OCI-LY3 (cell line): ENCODE data around the gene GAL3ST1.

ENCODE experiments used
- H2AFZ ChIP-seq: fragments of 200-600, 300-600 bp; shearing (Covaris generic); 2 replicates; pipeline ENCODE4 v1.6.0; 2014; ENCODE audit warnings: antibody characterized with exemption, low read depth, low read length
- H3K27ac ChIP-seq: fragments of 200-600, 300-600 bp; sonication (generic); 2 replicates; pipeline ENCODE4 v1.5.1; 2014; ENCODE audit warnings: mild to moderate bottlenecking, low read length, moderate library complexity, mixed read lengths
- H3K27me3 ChIP-seq: fragments of 200-600, 300-600 bp; sonication (generic); 2 replicates; pipeline ENCODE4 v1.6.1; 2014; ENCODE audit warnings: low read depth, low read length, mixed read lengths
- H3K36me3 ChIP-seq: fragments of 200-600, 300-600 bp; sonication (generic); replicated peaks from 2 replicates; pipeline ENCODE3; 2014; ENCODE audit warnings: low read depth, low read length, mixed read lengths
- H3K4me1 ChIP-seq: fragments of 300-600, 200-600 bp; sonication (generic); 2 replicates; pipeline ENCODE4 v1.6.1; 2014; ENCODE audit warnings: low read length, mixed read lengths
- H3K4me2 ChIP-seq: fragments of 200-600, 300-600 bp; sonication (generic); 2 replicates; pipeline ENCODE4 v1.6.1; 2014; ENCODE audit warnings: low read length, mixed read lengths
- H3K4me3 ChIP-seq: fragments of 300-600, 200-600 bp; sonication (generic); 2 replicates; pipeline ENCODE4 v1.5.1; 2014; ENCODE audit warnings: antibody characterized with exemption, mild to moderate bottlenecking, low read length, moderate library complexity
- H3K79me2 ChIP-seq: fragments of 300-600, 200-600 bp; shearing (Covaris generic); 2 replicates; pipeline ENCODE4 v1.6.1; 2014; ENCODE audit warnings: mild to moderate bottlenecking, low read length, mixed read lengths
- H3K9ac ChIP-seq: fragments of 300-600, 200-600 bp; shearing (Covaris generic); 2 replicates; pipeline ENCODE4 v1.6.0; 2014; ENCODE audit warnings: mild to moderate bottlenecking, low read length, moderate library complexity
- H3K9me3 ChIP-seq: fragments of 200-600, 300-600 bp; shearing (Covaris generic); 2 replicates; pipeline ENCODE4 v1.6.1; 2014; ENCODE audit warnings: low read length, mixed read lengths; ENCODE audit not compliant: insufficient read depth
- H4K20me1 ChIP-seq: fragments of 200-600, 300-600 bp; sonication (generic); 2 replicates; pipeline ENCODE4 v1.6.1; 2016; ENCODE audit warnings: low read length, mixed read lengths; ENCODE audit not compliant: insufficient read depth
- EZH2phosphoT487 ChIP-seq: fragments of 200-600 bp; shearing (Covaris generic); IDR thresholded peaks from 2 replicates; pipeline ENCODE4 v1.6.1; 2018; ENCODE audit warnings: antibody characterized with exemption, mixed run types, low read depth
- TF ChIP-seq, protein P1 (sequence below): fragments of 200-600, 300-600 bp; sonication (generic); IDR thresholded peaks from 2 replicates; pipeline ENCODE4 v1.5.1; 2014; ENCODE audit warnings: antibody characterized with exemption, low read length, low read depth

The GAL3ST1 gene

DNA sequence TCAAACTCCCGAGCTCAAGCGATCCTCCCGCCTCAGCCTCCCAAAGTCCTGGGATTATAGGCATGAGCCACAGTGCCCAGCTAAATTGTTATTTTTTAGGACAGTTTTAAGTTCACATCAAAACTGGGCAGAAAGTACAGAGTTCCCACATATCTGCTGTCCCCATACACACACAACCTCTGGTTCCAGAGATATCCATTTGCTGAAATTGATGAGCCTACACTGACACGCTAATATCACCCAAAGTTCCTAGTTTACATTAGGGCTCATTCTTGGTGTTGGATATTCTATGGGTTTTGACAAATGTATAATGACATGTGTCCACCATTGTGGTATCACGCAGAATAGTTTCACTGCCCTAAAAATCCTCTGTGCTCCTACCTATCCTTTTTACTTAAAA lies 66.2 kb downstream of the GAL3ST1 start:
- H3K9ac ChIP-seq = no peak overlapping the region
- no peaks in the 10 kb centered on the region for H3K36me3 ChIP-seq

DNA sequence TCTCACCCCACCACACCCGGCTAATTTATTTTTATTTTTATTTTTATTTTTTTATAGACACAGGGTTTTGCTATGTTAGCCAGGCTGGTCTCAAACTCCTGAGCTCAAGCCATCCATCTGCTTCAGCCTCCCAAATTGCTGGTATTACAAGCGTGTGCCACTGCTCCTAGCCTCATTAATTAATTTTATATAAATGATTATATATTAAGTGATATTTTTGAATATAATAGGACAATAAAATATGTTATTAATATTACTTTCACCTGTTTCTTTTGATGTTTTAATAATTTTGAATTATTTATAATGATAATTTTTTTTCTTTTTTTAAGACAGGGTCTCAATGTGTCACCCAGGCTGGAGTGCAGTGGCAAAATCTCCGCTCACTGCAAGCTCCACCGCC lies 66.8 kb downstream of the GAL3ST1 start:
- no peaks in the 10 kb centered on the region for H3K4me1 ChIP-seq
- H3K79me2 ChIP-seq = no peaks in the 10 kb centered on the region
- H3K27me3 ChIP-seq = 0 out of 2 replicates have a peak, but pooled peaks cover 4% of the 10 kb centered on the region
- H3K27ac ChIP-seq = no peak overlapping the region
- no peak overlapping the region for H2AFZ ChIP-seq
- H3K4me2 ChIP-seq = no peak overlapping the region
- H3K9ac ChIP-seq = no peak overlapping the region
- no peaks in the 10 kb centered on the region for H4K20me1 ChIP-seq
- TF ChIP-seq, protein P1, sequence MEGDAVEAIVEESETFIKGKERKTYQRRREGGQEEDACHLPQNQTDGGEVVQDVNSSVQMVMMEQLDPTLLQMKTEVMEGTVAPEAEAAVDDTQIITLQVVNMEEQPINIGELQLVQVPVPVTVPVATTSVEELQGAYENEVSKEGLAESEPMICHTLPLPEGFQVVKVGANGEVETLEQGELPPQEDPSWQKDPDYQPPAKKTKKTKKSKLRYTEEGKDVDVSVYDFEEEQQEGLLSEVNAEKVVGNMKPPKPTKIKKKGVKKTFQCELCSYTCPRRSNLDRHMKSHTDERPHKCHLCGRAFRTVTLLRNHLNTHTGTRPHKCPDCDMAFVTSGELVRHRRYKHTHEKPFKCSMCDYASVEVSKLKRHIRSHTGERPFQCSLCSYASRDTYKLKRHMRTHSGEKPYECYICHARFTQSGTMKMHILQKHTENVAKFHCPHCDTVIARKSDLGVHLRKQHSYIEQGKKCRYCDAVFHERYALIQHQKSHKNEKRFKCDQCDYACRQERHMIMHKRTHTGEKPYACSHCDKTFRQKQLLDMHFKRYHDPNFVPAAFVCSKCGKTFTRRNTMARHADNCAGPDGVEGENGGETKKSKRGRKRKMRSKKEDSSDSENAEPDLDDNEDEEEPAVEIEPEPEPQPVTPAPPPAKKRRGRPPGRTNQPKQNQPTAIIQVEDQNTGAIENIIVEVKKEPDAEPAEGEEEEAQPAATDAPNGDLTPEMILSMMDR = no peak
- no peak for TF ChIP-seq EZH2phosphoT487
- H3K4me3 ChIP-seq = no peak overlapping the region
- H3K9me3 ChIP-seq = no peaks in the 10 kb centered on the region
- H3K36me3 ChIP-seq = no peaks in the 10 kb centered on the region

More for the DNA sequence above, 66.2 kb downstream of the GAL3ST1 start:
- no peaks in the 10 kb centered on the region for H4K20me1 ChIP-seq
- H3K4me2 ChIP-seq = no peak overlapping the region
- no peak overlapping the region for H3K4me3 ChIP-seq
- TF ChIP-seq, protein P1 = no peak
- TF ChIP-seq EZH2phosphoT487 = no peak
- no peaks in the 10 kb centered on the region for H3K27me3 ChIP-seq
- no peaks in the 10 kb centered on the region for H3K9me3 ChIP-seq
- no peak overlapping the region for H3K27ac ChIP-seq
- H3K4me1 ChIP-seq = no peaks in the 10 kb centered on the region
- H3K79me2 ChIP-seq = no peaks in the 10 kb centered on the region
- H2AFZ ChIP-seq = no peak overlapping the region

DNA sequence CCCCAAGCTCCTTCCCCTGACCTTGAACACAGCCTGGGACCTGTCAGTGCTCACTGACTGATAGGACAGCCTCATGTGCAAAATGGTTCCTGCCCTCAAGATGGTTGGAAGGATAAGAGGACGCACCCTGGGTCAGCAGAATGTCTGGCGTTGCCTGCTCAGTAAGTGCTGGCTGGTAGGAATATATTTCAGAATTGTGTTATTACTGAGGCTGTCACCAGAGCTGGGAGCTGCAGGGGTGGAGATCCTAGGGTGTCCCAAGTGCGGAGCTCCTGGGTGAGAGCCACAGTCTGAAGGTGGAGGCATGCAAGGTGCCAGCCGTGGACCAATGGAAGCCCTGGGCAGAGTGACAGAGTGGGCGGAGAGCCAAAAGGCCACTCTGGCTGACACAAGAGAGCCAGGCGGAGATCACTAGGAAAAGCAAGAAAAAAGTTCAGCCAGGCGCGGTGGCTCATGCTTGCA lies 67.9 kb downstream of the GAL3ST1 start:
- Histone ChIP-seq H3K9me3 (no peaks in the 10 kb centered on the region), H3K4me3 (no peak overlapping the region), H3K9ac (no peak overlapping the region), H3K4me1 (no peaks in the 10 kb centered on the region), H3K36me3 (no peaks in the 10 kb centered on the region), H3K27ac (no peak overlapping the region), H3K27me3 (0 out of 2 replicates have a peak, but pooled peaks cover 4% of the 10 kb centered on the region), H3K4me2 (no peak overlapping the region), H3K79me2 (no peaks in the 10 kb centered on the region), H2AFZ (no peak overlapping the region), H4K20me1 (no peaks in the 10 kb centered on the region)
- no peak for TF ChIP-seq EZH2phosphoT487
- TF ChIP-seq, protein P1 = no peak
